ENCODE data around the gene ESRRA.

Gene ESRRA

GRCh38 chr11:64317325-64317960 is 12.1 kb downstream of the ESRRA start, which contains the start of gene TRMT112:
Gene TRMT112, minus strand, starts transcription at chr11:64317559. Its CDS starts 33 bp downstream, at chr11:64317526.
- no peak for TF ChIP-seq CTCF (IDR thresholded peaks at IDR 0.05; ENCODE audit: control extremely low read depth, extremely low read depth, low read depth, missing control alignments)
- peak; percentile 93 for DNase-seq (ENCODE audit: extremely low spot score)
- POLR2A ChIA-PET = interaction anchor here (0.5 to 2.2 kb wide), 16 partner anchors 8 to 140 kb away, joined by 3 to 18 read pairs (median 6); partner anchors contain the start of genes ESRRA, FKBP2, STIP1 and VEGFB
- CTCF ChIA-PET = interaction anchor here (0.7 to 4.5 kb wide), 18 partner anchors 10 to 165 kb away, joined by 3 to 71 read pairs (median 6); partner anchors contain the start of genes CCDC88B, ESRRA and RPS6KA4

- CTCF ChIA-PET = interaction anchor here (0.7 to 4.5 kb wide), 18 partner anchors 9 to 165 kb away, joined by 3 to 71 read pairs (median 6); partner anchors contain the start of genes CCDC88B, ESRRA and RPS6KA4
These were observed 12.8 kb downstream of the ESRRA start, which contains the start of gene PRDX5 for GRCh38 chr11:64317961-64318765. Gene PRDX5, plus strand, starts transcription at chr11:64318121. Its CDS starts 95 bp downstream, at chr11:64318216.

GRCh38 chr11:64318766-64319761 is 13.7 kb downstream of the ESRRA start:
- no peak for DNase-seq (ENCODE audit: extremely low spot score)
- CTCF ChIA-PET = interaction anchor here (1.7 to 4.5 kb wide), 6 partner anchors 13 to 41 kb away, joined by 9 to 71 read pairs (median 24); partner anchors contain the start of genes ESRRA and RPS6KA4
- POLR2A ChIA-PET = interaction anchor here (1.6 to 2.2 kb wide), 3 partner anchors 13 to 16 kb away, joined by 10 to 18 read pairs (median 18); partner anchors contain the start of gene ESRRA
- no peak for TF ChIP-seq CTCF (IDR thresholded peaks at IDR 0.05; ENCODE audit: control extremely low read depth, extremely low read depth, low read depth, missing control alignments)

More at GRCh38 chr11:64317961-64318765, 12.8 kb downstream of the ESRRA start, which contains the start of gene PRDX5:
- DNase-seq (ENCODE audit: extremely low spot score) = peak; percentile 97
- POLR2A ChIA-PET = interaction anchor here (0.5 to 2.2 kb wide), 15 partner anchors 9 to 141 kb away, joined by 3 to 18 read pairs (median 6); partner anchors contain the start of genes ESRRA, FKBP2, STIP1 and VEGFB
- TF ChIP-seq CTCF (IDR thresholded peaks at IDR 0.05; ENCODE audit: control extremely low read depth, extremely low read depth, low read depth, missing control alignments) = peak; percentile 63

- ChIA-PET POLR2A (no interaction called here), CTCF (no interaction called here)
- TF ChIP-seq CTCF (IDR thresholded peaks at IDR 0.05; ENCODE audit: control extremely low read depth, extremely low read depth, low read depth, missing control alignments) = no peak
- no peak for DNase-seq (ENCODE audit: extremely low spot score)
These were observed 15.2 kb downstream of the ESRRA start for GRCh38 chr11:64320556-64320955.

- CTCF ChIA-PET = interaction anchor here (1.8 kb wide), 1 partner anchor 35 kb away, joined by 4 read pairs; no protein-coding TSS in a partner anchor
- no peak for DNase-seq (ENCODE audit: extremely low spot score)
- POLR2A ChIA-PET = no interaction called here
- TF ChIP-seq CTCF (IDR thresholded peaks at IDR 0.05; ENCODE audit: control extremely low read depth, extremely low read depth, low read depth, missing control alignments) = no peak
These were observed 15.7 kb downstream of the ESRRA start for GRCh38 chr11:64321026-64321425.
